Stromal cell of bone marrow (primary cell): ENCODE data around the gene APBB1.

Source experiments
- DNase-seq: peaks from one replicate; pipeline ENCODE4 v3.0.0-alpha.2; 2012; ENCODE audit warnings: low read depth

APBB1 gene

DNA sequence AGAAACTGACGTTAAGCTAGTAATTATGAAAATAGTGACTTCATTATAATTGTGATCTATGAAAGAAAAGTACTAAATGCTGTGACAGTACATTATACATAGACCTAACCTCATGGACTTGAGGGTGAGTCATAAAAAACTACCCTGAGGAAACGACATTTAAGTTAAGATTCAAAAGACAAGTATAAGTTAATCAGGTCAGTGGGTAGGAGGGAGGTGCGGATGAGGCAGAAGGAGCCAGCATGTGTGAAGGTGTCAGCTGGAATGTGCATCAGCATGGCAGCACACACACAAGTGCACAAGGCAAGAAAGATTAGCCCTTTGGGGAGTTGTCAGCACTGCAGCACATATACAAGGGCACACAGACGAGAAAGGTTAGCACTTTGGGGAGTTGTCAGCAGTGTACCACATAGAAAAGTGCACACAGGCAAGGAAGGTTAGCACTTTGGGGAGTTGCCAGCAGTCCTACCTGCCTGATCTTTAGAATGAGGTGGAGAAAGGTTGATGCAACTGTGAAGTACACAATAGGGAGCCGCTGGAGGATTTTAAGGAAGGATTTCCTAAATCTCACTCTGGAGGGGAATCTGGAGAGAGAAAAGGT is 67.0 kb downstream of the APBB1 start:
- DNase-seq = no peak

DNA sequence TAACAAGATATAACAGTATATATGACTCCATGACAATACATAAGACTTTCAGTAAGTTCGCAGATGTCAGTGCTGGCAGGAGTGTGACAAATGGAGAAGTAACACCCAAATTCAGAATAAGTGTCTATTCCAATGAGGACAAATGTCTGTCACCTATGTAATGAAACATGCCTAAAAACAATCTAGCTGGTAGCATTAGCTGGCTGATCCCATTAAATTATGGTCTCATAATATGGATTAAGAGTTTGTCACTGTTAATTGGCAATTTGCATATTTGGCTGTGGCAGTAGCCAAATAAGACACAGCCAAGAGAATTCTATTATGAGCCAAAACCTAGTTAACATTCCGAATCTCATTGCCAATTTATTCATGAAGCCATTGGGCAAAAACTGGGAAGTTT is 68.4 kb downstream of the APBB1 start:
- DNase-seq = no peak

DNA sequence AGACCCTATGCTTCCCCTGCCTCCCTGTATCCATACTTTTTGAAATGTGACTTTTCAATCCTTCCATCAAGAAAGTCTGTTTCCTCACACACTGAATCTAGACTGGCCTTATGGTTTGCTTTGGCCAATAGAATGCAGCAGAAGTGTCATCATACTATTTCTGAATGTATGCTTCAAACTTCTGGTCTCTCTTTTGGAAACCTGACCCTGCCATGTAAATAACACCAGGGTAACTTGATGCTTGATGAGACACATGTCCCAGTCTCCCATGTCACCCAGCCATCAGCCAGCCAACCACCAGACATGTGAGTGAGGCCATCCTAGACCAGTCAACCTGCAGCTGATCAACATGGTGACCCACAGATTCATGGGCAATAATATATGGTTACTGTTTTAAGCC is 68.9 kb downstream of the APBB1 start:
- DNase-seq = no peak

DNA sequence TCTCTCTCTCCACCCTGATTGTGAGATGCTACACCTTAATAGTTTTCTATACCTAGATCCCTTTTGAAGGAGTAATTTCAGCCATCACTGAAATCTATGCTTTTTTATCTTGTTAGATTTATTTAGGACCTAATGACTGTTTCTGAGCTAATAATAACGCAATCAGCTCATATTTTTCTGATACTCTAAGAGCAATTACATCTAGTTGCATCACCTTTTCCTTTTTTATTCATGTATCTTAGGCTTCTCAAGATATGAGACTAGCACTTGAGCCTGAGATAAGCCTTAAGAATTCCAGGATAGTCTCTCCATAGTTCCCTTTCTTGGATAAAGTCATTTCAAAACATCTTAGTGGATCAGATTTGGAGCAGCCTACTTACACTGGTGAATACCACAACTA is 73.5 kb downstream of the APBB1 start:
- no peak for DNase-seq
